HPDE6-E6E7 (cell line): ENCODE results near the gene CRYGS.
A peak's percentile ranks its signal among the peaks of the same experiment; 100 is the strongest.
"Not testable (repeated sequence)": the region's sequence is repeated elsewhere in the genome, so short reads cannot be mapped to it uniquely, and the experiment has no call there.

Source experiments
- DNase-seq: peaks from one replicate; pipeline ENCODE4 v3.0.0; 2011; ENCODE audit warnings: missing footprints; ENCODE audit errors: extremely low spot score

The CRYGS gene

GRCh38 chr3:186519021-186519658 is 25.0 kb downstream of the CRYGS start:
- no peak for DNase-seq

- no peak for DNase-seq
Observed at GRCh38 chr3:186517218-186517617, 27.0 kb downstream of the CRYGS start.

GRCh38 chr3:186516646-186517045 is 27.5 kb downstream of the CRYGS start:
- no peak for DNase-seq

GRCh38 chr3:186515125-186515524 is 29.1 kb downstream of the CRYGS start:
- DNase-seq: no peak

- no peak for DNase-seq
Observed at GRCh38 chr3:186514296-186515002, 29.7 kb downstream of the CRYGS start.

- no peak for DNase-seq
Observed at GRCh38 chr3:186513386-186513785, 30.8 kb downstream of the CRYGS start.

- no peak for DNase-seq
Observed at GRCh38 chr3:186512570-186513302, 31.4 kb downstream of the CRYGS start.

- no peak for DNase-seq
Observed at GRCh38 chr3:186511702-186512101, 32.5 kb downstream of the CRYGS start.

GRCh38 chr3:186511245-186511644 is 32.9 kb downstream of the CRYGS start:
- DNase-seq: no peak

- DNase-seq: peak; percentile 42
Observed at GRCh38 chr3:186510374-186511079, 33.7 kb downstream of the CRYGS start.

GRCh38 chr3:186509423-186509822 is 34.8 kb downstream of the CRYGS start:
- DNase-seq: no peak

GRCh38 chr3:186506857-186507256 is 37.3 kb downstream of the CRYGS start:
- no peak for DNase-seq

GRCh38 chr3:186506191-186506739 is 37.9 kb downstream of the CRYGS start:
- no peak for DNase-seq

GRCh38 chr3:186502966-186503712 is 41.0 kb downstream of the CRYGS start:
- DNase-seq: no peak

- no peak for DNase-seq
Observed at GRCh38 chr3:186502138-186502948, 41.8 kb downstream of the CRYGS start.

GRCh38 chr3:186499949-186500348 is 44.2 kb downstream of the CRYGS start:
- DNase-seq: not testable (repeated sequence)

- DNase-seq: not testable (repeated sequence)
Observed at GRCh38 chr3:186498022-186498421, 46.2 kb downstream of the CRYGS start.

GRCh38 chr3:186497608-186498007 is 46.6 kb downstream of the CRYGS start:
- no peak for DNase-seq

GRCh38 chr3:186496635-186497034 is 47.5 kb downstream of the CRYGS start:
- DNase-seq: no peak

GRCh38 chr3:186496016-186496415 is 48.2 kb downstream of the CRYGS start:
- DNase-seq: no peak
